Hematopoietic multipotent progenitor cell (in vitro differentiated cells): ENCODE data around the gene ATP6V1E1. TPM values are rescaled to one million over a fixed set of nuclear protein-coding genes. Genes with fewer than 3 reads are reported as not detected.
"Not testable (repeated sequence)": the region's sequence is repeated elsewhere in the genome, so short reads cannot be mapped to it uniquely, and the experiment has no call there.

ENCODE experiments used
- DNase-seq, 3 donors: peaks; one replicate each; pipeline ENCODE4 v3.0.0-alpha.2; 2011 to 2015; ENCODE audit warnings: low read depth in 2 of 3, low spot score in 2 of 3
- total RNA-seq: library from RNA; depleted of rRNA; stranded (reverse); fragments of >200 nt; gene quantifications from one replicate; pipeline ENCODE4 v1.2.3, GENCODE V29; 2012

The ATP6V1E1 gene
- total RNA-seq, 1 donor = 31.2 TPM

- DNase-seq = no peak
Measured at GRCh38 chr22:17583151-17583550, 45.4 kb downstream of the ATP6V1E1 start.

GRCh38 chr22:17581631-17582030 lies 46.9 kb downstream of the ATP6V1E1 start:
- no peak for DNase-seq

GRCh38 chr22:17581056-17581455 lies 47.5 kb downstream of the ATP6V1E1 start:
- no peak for DNase-seq

GRCh38 chr22:17580441-17581031 lies 48.0 kb downstream of the ATP6V1E1 start:
- DNase-seq = peak in 1 of 3 donors; percentile 3

- DNase-seq = no peak
Measured at GRCh38 chr22:17579535-17579981, 49.0 kb downstream of the ATP6V1E1 start.

- no peak for DNase-seq
Measured at GRCh38 chr22:17578136-17578754, 50.3 kb downstream of the ATP6V1E1 start.

- no peak for DNase-seq
Measured at GRCh38 chr22:17576470-17576869, 52.1 kb downstream of the ATP6V1E1 start.

GRCh38 chr22:17575681-17576080 lies 52.9 kb downstream of the ATP6V1E1 start:
- DNase-seq = no peak

- no peak for DNase-seq
Measured at GRCh38 chr22:17575151-17575550, 53.4 kb downstream of the ATP6V1E1 start.

GRCh38 chr22:17570851-17571631 lies 57.5 kb downstream of the ATP6V1E1 start:
- DNase-seq = no peak

GRCh38 chr22:17569971-17570511 lies 58.5 kb downstream of the ATP6V1E1 start:
- no peak for DNase-seq

GRCh38 chr22:17566776-17567175 lies 61.8 kb downstream of the ATP6V1E1 start:
- no peak for DNase-seq

- not testable (repeated sequence) for DNase-seq
Measured at GRCh38 chr22:17566016-17566687, 62.4 kb downstream of the ATP6V1E1 start.

- DNase-seq = no peak
Measured at GRCh38 chr22:17563936-17564391, 64.6 kb downstream of the ATP6V1E1 start.

GRCh38 chr22:17562906-17563870 lies 65.4 kb downstream of the ATP6V1E1 start, which contains the start of gene SLC25A18:
TSS of gene SLC25A18 (plus strand) at chr22:17563498. CDS start at chr22:17579945, 16,447 bp downstream.
- no peak for DNase-seq

GRCh38 chr22:17559188-17559587 lies 69.4 kb downstream of the ATP6V1E1 start:
- no peak for DNase-seq

- DNase-seq = no peak
Measured at GRCh38 chr22:17554814-17555213, 73.7 kb downstream of the ATP6V1E1 start.

- no peak for DNase-seq
Measured at GRCh38 chr22:17552737-17553136, 75.8 kb downstream of the ATP6V1E1 start.

GRCh38 chr22:17549655-17550054 lies 78.9 kb downstream of the ATP6V1E1 start:
- DNase-seq = no peak

GRCh38 chr22:17549183-17549582 lies 79.4 kb downstream of the ATP6V1E1 start:
- DNase-seq = no peak
